Activated CD4-positive, alpha-beta memory T cell treated with anti-CD3 and anti-CD28 coated beads for 36 hours (primary cell): ENCODE data around the gene LRRC3. TPM values are rescaled to one million over a fixed set of nuclear protein-coding genes. Genes with fewer than 3 reads are reported as not detected.

Experiments used
- CTCF ChIA-PET: fragments of 350-600 bp; sonication (Branson Sonifier 250); formaldehyde crosslinking; loops from one replicate; lab custom pipeline; 2021; ENCODE audit warnings: antibody characterized with exemption, inconsistent platforms; lab: Charles Lee
- POLR2A ChIA-PET: fragments of 350-600 bp; sonication (Branson Sonifier 250); formaldehyde crosslinking; loops from one replicate; lab custom pipeline; 2021; ENCODE audit warnings: antibody characterized with exemption; lab: Charles Lee
- DNase-seq: peaks from one replicate; pipeline ENCODE4 v3.0.0-alpha.2; 2020
- H3K27ac Mint-ChIP-seq: one replicate; pipeline ENCODE4 v1.8.0; 2021; ENCODE audit warnings: mixed read lengths
- H3K27me3 Mint-ChIP-seq: one replicate; pipeline ENCODE4 v1.8.0; 2021; ENCODE audit warnings: mixed read lengths
- H3K36me3 Mint-ChIP-seq: one replicate; pipeline ENCODE4 v1.8.0; 2021; ENCODE audit warnings: mixed read lengths
- H3K4me1 Mint-ChIP-seq: one replicate; pipeline ENCODE4 v1.8.0; 2021; ENCODE audit warnings: low read depth, mixed read lengths
- H3K4me3 Mint-ChIP-seq: one replicate; pipeline ENCODE4 v1.8.0; 2021; ENCODE audit warnings: mild to moderate bottlenecking, mixed read lengths
- H3K9me3 Mint-ChIP-seq: one replicate; pipeline ENCODE4 v1.8.0; 2021; ENCODE audit warnings: mixed read lengths
- intact Hi-C: fragments of 100-400 bp; cut with micrococcal nuclease; formaldehyde crosslinking; loops from one replicate; pipeline ENCODE4 v1.15.1; 2023
- total RNA-seq, 2 experiments: library from RNA; stranded (reverse); gene quantifications; one replicate each; pipeline ENCODE4 v1.2.3, GENCODE V29; 2021

LRRC3 gene
- total RNA-seq, 2 experiments from 2014 or later, result 2.6 to 2.8 TPM

- intact Hi-C loops, result no loop called here
- no peak overlapping the region for H3K27ac Mint-ChIP-seq
- H3K4me1 Mint-ChIP-seq, result no peaks in the 10 kb centered on the region
- H3K9me3 Mint-ChIP-seq, result peaks cover 17% of the 10 kb centered on the region
- H3K4me3 Mint-ChIP-seq, result no peak overlapping the region
- CTCF ChIA-PET, result no interaction called here
- peaks cover 21% of the 10 kb centered on the region for H3K27me3 Mint-ChIP-seq
- H3K36me3 Mint-ChIP-seq, result no peaks in the 10 kb centered on the region
- POLR2A ChIA-PET, result no interaction called here
- no peak for DNase-seq
Observed at GRCh38 chr21:44492567-44493385, 37.5 kb downstream of the LRRC3 start.

GRCh38 chr21:44494418-44494817 lies 39.1 kb downstream of the LRRC3 start:
- CTCF ChIA-PET, result interaction anchor here (0.8 to 2.1 kb wide), 5 partner anchors 14 to 381 kb away, joined by 3 to 7 read pairs (median 4); partner anchors contain the start of gene UBE2G2
- Mint-ChIP-seq H3K9me3 (peaks cover 15% of the 10 kb centered on the region), H3K36me3 (no peaks in the 10 kb centered on the region), H3K4me3 (no peak overlapping the region), H3K27ac (no peak overlapping the region), H3K27me3 (peaks cover 22% of the 10 kb centered on the region), H3K4me1 (no peaks in the 10 kb centered on the region)
- no peak for DNase-seq
- intact Hi-C loops, result no loop called here
- POLR2A ChIA-PET, result no interaction called here

GRCh38 chr21:44494956-44495355 lies 39.6 kb downstream of the LRRC3 start:
- H3K27me3 Mint-ChIP-seq, result peaks cover 22% of the 10 kb centered on the region

GRCh38 chr21:44495611-44496563 lies 40.6 kb downstream of the LRRC3 start:
- intact Hi-C loops, result no loop called here
- no peaks in the 10 kb centered on the region for H3K36me3 Mint-ChIP-seq

More at GRCh38 chr21:44494956-44495355, 39.6 kb downstream of the LRRC3 start:
- H3K4me1 Mint-ChIP-seq, result no peaks in the 10 kb centered on the region
- DNase-seq, result no peak
- no peak overlapping the region for H3K27ac Mint-ChIP-seq
- ChIA-PET POLR2A (no interaction called here), CTCF (interaction anchor here (0.8 to 2.1 kb wide), 3 partner anchors 15 to 380 kb away, joined by 3 to 7 read pairs (median 5); no protein-coding TSS in a partner anchor)
- peaks cover 15% of the 10 kb centered on the region for H3K9me3 Mint-ChIP-seq
- intact Hi-C loops, result no loop called here
- no peak overlapping the region for H3K4me3 Mint-ChIP-seq
- H3K36me3 Mint-ChIP-seq, result no peaks in the 10 kb centered on the region

GRCh38 chr21:44496564-44497550 lies 41.5 kb downstream of the LRRC3 start:
- POLR2A ChIA-PET, result no interaction called here

More at GRCh38 chr21:44495611-44496563, 40.6 kb downstream of the LRRC3 start:
- peaks cover 22% of the 10 kb centered on the region for H3K27me3 Mint-ChIP-seq
- no peak for DNase-seq
- ChIA-PET CTCF (interaction anchor here (0.9 to 2.1 kb wide), 2 partner anchors 15 to 18 kb away, joined by 3 to 7 read pairs; no protein-coding TSS in a partner anchor), POLR2A (no interaction called here)
- H3K9me3 Mint-ChIP-seq, result peaks cover 15% of the 10 kb centered on the region
- H3K4me1 Mint-ChIP-seq, result no peaks in the 10 kb centered on the region
- no peak overlapping the region for H3K4me3 Mint-ChIP-seq
- no peak overlapping the region for H3K27ac Mint-ChIP-seq

GRCh38 chr21:44497703-44498126 lies 42.4 kb downstream of the LRRC3 start:
- no peaks in the 10 kb centered on the region for H3K36me3 Mint-ChIP-seq
- intact Hi-C loops, result no loop called here
- peaks cover 7% of the 10 kb centered on the region for H3K9me3 Mint-ChIP-seq
- ChIA-PET CTCF (no interaction called here), POLR2A (no interaction called here)
- no peaks in the 10 kb centered on the region for H3K4me1 Mint-ChIP-seq
- peaks cover 13% of the 10 kb centered on the region for H3K27me3 Mint-ChIP-seq
- no peak overlapping the region for H3K27ac Mint-ChIP-seq
- no peak overlapping the region for H3K4me3 Mint-ChIP-seq
- no peak for DNase-seq

More at GRCh38 chr21:44496564-44497550, 41.5 kb downstream of the LRRC3 start:
- intact Hi-C loops, result no loop called here
- no peak for DNase-seq
- CTCF ChIA-PET, result interaction anchor here (0.9 kb wide), 1 partner anchor 19 kb away, joined by 3 read pairs; no protein-coding TSS in a partner anchor
- no peaks in the 10 kb centered on the region for H3K4me1 Mint-ChIP-seq
- no peaks in the 10 kb centered on the region for H3K36me3 Mint-ChIP-seq
- H3K9me3 Mint-ChIP-seq, result peaks cover 15% of the 10 kb centered on the region
- H3K27me3 Mint-ChIP-seq, result peaks cover 19% of the 10 kb centered on the region
- no peak overlapping the region for H3K27ac Mint-ChIP-seq
- H3K4me3 Mint-ChIP-seq, result no peak overlapping the region

GRCh38 chr21:44498280-44499210 lies 43.2 kb downstream of the LRRC3 start:
- CTCF ChIA-PET, result no interaction called here
- H3K27ac Mint-ChIP-seq, result no peak overlapping the region

GRCh38 chr21:44499211-44499560 lies 43.9 kb downstream of the LRRC3 start:
- ChIA-PET POLR2A (no interaction called here), CTCF (no interaction called here)
- intact Hi-C loops, result no loop called here
- no peak overlapping the region for H3K4me3 Mint-ChIP-seq
- no peak overlapping the region for H3K27ac Mint-ChIP-seq
- no peaks in the 10 kb centered on the region for H3K4me1 Mint-ChIP-seq
- peaks cover 13% of the 10 kb centered on the region for H3K27me3 Mint-ChIP-seq
- no peaks in the 10 kb centered on the region for H3K9me3 Mint-ChIP-seq
- no peak for DNase-seq
- no peaks in the 10 kb centered on the region for H3K36me3 Mint-ChIP-seq

More at GRCh38 chr21:44498280-44499210, 43.2 kb downstream of the LRRC3 start:
- Mint-ChIP-seq H3K9me3 (no peaks in the 10 kb centered on the region), H3K36me3 (no peaks in the 10 kb centered on the region), H3K27me3 (peaks cover 13% of the 10 kb centered on the region), H3K4me1 (no peaks in the 10 kb centered on the region), H3K4me3 (no peak overlapping the region)
- DNase-seq, result no peak
- POLR2A ChIA-PET, result no interaction called here
- intact Hi-C loops, result no loop called here

- Mint-ChIP-seq H3K27ac (no peak overlapping the region), H3K27me3 (peaks cover 13% of the 10 kb centered on the region)
Observed at GRCh38 chr21:44499631-44500030, 44.3 kb downstream of the LRRC3 start.

GRCh38 chr21:44500111-44500510 lies 44.8 kb downstream of the LRRC3 start:
- no peak overlapping the region for H3K27ac Mint-ChIP-seq
- ChIA-PET CTCF (interaction anchor here (2.4 kb wide), 1 partner anchor 10 kb away, joined by 9 read pairs; no protein-coding TSS in a partner anchor), POLR2A (no interaction called here)
- no peaks in the 10 kb centered on the region for H3K4me1 Mint-ChIP-seq
- H3K36me3 Mint-ChIP-seq, result no peaks in the 10 kb centered on the region
- H3K4me3 Mint-ChIP-seq, result no peak overlapping the region
- H3K27me3 Mint-ChIP-seq, result peaks cover 13% of the 10 kb centered on the region
- DNase-seq, result no peak
- intact Hi-C loops, result no loop called here
- no peaks in the 10 kb centered on the region for H3K9me3 Mint-ChIP-seq

More at GRCh38 chr21:44499631-44500030, 44.3 kb downstream of the LRRC3 start:
- H3K9me3 Mint-ChIP-seq, result no peaks in the 10 kb centered on the region
- no peak for DNase-seq
- ChIA-PET POLR2A (no interaction called here), CTCF (no interaction called here)
- no peaks in the 10 kb centered on the region for H3K4me1 Mint-ChIP-seq
- H3K4me3 Mint-ChIP-seq, result no peak overlapping the region
- H3K36me3 Mint-ChIP-seq, result no peaks in the 10 kb centered on the region
- intact Hi-C loops, result no loop called here
